SK-N-DZ (cell line): ENCODE measurements around the gene PFN4. TPM values are rescaled to one million over a fixed set of nuclear protein-coding genes. Genes with fewer than 3 reads are reported as not detected.
"Not testable (repeated sequence)": the region's sequence is repeated elsewhere in the genome, so short reads cannot be mapped to it uniquely, and the experiment has no call there.

ENCODE experiments used
- DNase-seq: peaks from one replicate; pipeline ENCODE4 v3.0.0-alpha.2; 2015; ENCODE audit warnings: low spot score
- polyA plus RNA-seq, 2 experiments: library from polyadenylated mRNA; depleted of rRNA; stranded (reverse); fragments of >200 nt; gene quantifications; 2 replicates each; pipeline ENCODE4 v1.2.3, GENCODE V29; 2014

PFN4 gene
- 1.9 and 2.1 TPM in 2 replicates for polyA plus RNA-seq (2014; cell fraction: cytosol; rRNA removed)
- 0.37 and 1.4 TPM in 2 replicates for polyA plus RNA-seq (2014; cell fraction: nucleus; rRNA removed)

GRCh38 chr2:24123195-24123921 is at the start of gene PFN4, which contains the start of gene FAM228B:
Gene PFN4 (minus strand): TSS chr2:24123334. CDS start chr2:24122535, 799 bp downstream.
Gene FAM228B (plus strand): TSS chr2:24123469. CDS start chr2:24124362, 893 bp downstream.
- peak; percentile 80 for DNase-seq

GRCh38 chr2:24169023-24169422 is 45.9 kb upstream of the PFN4 start:
- no peak for DNase-seq

- DNase-seq, result peak; percentile 13
Measured at GRCh38 chr2:24164416-24164973, 41.4 kb upstream of the PFN4 start.

- DNase-seq, result no peak
Measured at GRCh38 chr2:24163601-24164000, 40.5 kb upstream of the PFN4 start.

- DNase-seq, result no peak
Measured at GRCh38 chr2:24163186-24163585, 40.1 kb upstream of the PFN4 start.

GRCh38 chr2:24162494-24162893 is 39.4 kb upstream of the PFN4 start:
- no peak for DNase-seq

GRCh38 chr2:24160761-24161160 is 37.6 kb upstream of the PFN4 start:
- no peak for DNase-seq

GRCh38 chr2:24159708-24160107 is 36.6 kb upstream of the PFN4 start:
- DNase-seq, result no peak

GRCh38 chr2:24158131-24158530 is 35.0 kb upstream of the PFN4 start:
- no peak for DNase-seq

GRCh38 chr2:24153478-24153877 is 30.3 kb upstream of the PFN4 start:
- DNase-seq, result no peak

- no peak for DNase-seq
Measured at GRCh38 chr2:24152413-24153197, 29.5 kb upstream of the PFN4 start.

GRCh38 chr2:24147364-24147763 is 24.2 kb upstream of the PFN4 start:
- DNase-seq, result no peak

- not testable (repeated sequence) for DNase-seq
Measured at GRCh38 chr2:24140305-24140704, 17.2 kb upstream of the PFN4 start.

GRCh38 chr2:24132543-24132942 is 9.4 kb upstream of the PFN4 start:
- no peak for DNase-seq

GRCh38 chr2:24125956-24126355 is 2.8 kb upstream of the PFN4 start:
- no peak for DNase-seq

- peak; percentile 51 for DNase-seq
Measured at GRCh38 chr2:24123922-24124580, 917 bp upstream of the PFN4 start.

GRCh38 chr2:24122366-24123194 is 554 bp downstream of the PFN4 start:
- no peak for DNase-seq

- DNase-seq, result peak; percentile 41
Measured at GRCh38 chr2:24121469-24121868, 1.7 kb downstream of the PFN4 start.

- no peak for DNase-seq
Measured at GRCh38 chr2:24121066-24121465, 2.1 kb downstream of the PFN4 start.

GRCh38 chr2:24117902-24118301 is 5.2 kb downstream of the PFN4 start:
- peak; percentile 79 for DNase-seq

GRCh38 chr2:24115057-24115456 is 8.1 kb downstream of the PFN4 start:
- no peak for DNase-seq
